ENCODE measurements around the gene BSDC1. TPM values are rescaled to one million over a fixed set of nuclear protein-coding genes. Genes with fewer than 3 reads are reported as not detected.

The BSDC1 gene
- total RNA-seq, 1 donor from 2014 or later: 71.9 TPM

DNA sequence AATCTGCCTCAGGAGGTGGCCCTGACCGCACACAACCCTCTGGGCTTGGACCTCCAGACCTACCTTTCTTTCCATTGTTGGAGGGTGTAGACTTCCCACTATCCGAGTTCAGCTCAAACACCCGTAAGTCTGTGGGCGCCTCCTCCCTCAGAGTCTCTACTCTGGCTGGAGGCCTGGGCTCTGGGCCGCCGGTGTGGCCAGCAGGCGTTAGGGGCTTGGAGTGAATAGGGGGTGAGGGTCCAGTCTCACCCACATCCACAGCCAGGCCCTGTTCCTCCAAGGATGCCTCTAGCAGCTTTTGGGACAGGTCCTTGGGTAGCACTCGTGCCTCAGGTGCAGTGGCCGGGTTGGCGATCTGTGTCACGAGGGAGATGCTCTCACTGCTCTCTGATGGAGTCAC is 18.0 kb downstream of the BSDC1 start:
- Mint-ChIP-seq H3K27me3 (ENCODE audit: low read depth, unreplicated experiment) (no peaks in the 10 kb centered on the region), H3K27ac (ENCODE audit: unreplicated experiment) (no peak overlapping the region), H3K36me3 (ENCODE audit: low read depth, unreplicated experiment) (peaks cover 40% of the 10 kb centered on the region), H3K9me3 (ENCODE audit: unreplicated experiment) (no peaks in the 10 kb centered on the region), H3K4me1 (ENCODE audit: low read depth, unreplicated experiment) (no peaks in the 10 kb centered on the region), H3K4me3 (ENCODE audit: unreplicated experiment) (no peak overlapping the region)
- no peaks in the 10 kb centered on the region for H3K79me2 ChIP-seq (ENCODE audit: insufficient read depth, low read length)
- H3K4me3 ChIP-seq (ENCODE audit: insufficient read depth, low read depth, low read length): no peak overlapping the region
- H2AFZ ChIP-seq (ENCODE audit: low read depth, low read length): no peak overlapping the region
- no peaks in the 10 kb centered on the region for H3K27me3 ChIP-seq (ENCODE audit: insufficient read depth, low read length)
- FAIRE-seq (no peak), DNase-seq (ENCODE audit: low read depth) (no peak)
- H3K4me2 ChIP-seq (ENCODE audit: low read length): no peak overlapping the region
- H3K9ac ChIP-seq (ENCODE audit: low read length): no peak overlapping the region
- H3K36me3 ChIP-seq (ENCODE audit: insufficient read depth, low read length): peaks cover 61% of the 10 kb centered on the region
- no peaks in the 10 kb centered on the region for H3K4me1 ChIP-seq (ENCODE audit: insufficient read depth, low read length)
- H3K9me3 ChIP-seq (ENCODE audit: insufficient read depth, low read depth, low read length): no peaks in the 10 kb centered on the region
- peaks cover 16% of the 10 kb centered on the region for H4K20me1 ChIP-seq (ENCODE audit: insufficient read depth, low read length)
- no peak overlapping the region for H3K27ac ChIP-seq (ENCODE audit: low read depth, low read length)
- TF ChIP-seq EZH2 (IDR thresholded peaks at IDR 0.05; ENCODE audit: insufficient read depth, low read length): no peak
- TF ChIP-seq, protein P1, sequence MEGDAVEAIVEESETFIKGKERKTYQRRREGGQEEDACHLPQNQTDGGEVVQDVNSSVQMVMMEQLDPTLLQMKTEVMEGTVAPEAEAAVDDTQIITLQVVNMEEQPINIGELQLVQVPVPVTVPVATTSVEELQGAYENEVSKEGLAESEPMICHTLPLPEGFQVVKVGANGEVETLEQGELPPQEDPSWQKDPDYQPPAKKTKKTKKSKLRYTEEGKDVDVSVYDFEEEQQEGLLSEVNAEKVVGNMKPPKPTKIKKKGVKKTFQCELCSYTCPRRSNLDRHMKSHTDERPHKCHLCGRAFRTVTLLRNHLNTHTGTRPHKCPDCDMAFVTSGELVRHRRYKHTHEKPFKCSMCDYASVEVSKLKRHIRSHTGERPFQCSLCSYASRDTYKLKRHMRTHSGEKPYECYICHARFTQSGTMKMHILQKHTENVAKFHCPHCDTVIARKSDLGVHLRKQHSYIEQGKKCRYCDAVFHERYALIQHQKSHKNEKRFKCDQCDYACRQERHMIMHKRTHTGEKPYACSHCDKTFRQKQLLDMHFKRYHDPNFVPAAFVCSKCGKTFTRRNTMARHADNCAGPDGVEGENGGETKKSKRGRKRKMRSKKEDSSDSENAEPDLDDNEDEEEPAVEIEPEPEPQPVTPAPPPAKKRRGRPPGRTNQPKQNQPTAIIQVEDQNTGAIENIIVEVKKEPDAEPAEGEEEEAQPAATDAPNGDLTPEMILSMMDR (IDR thresholded peaks at IDR 0.05; ENCODE audit: insufficient read depth, low read depth, low read length): no peak

DNA sequence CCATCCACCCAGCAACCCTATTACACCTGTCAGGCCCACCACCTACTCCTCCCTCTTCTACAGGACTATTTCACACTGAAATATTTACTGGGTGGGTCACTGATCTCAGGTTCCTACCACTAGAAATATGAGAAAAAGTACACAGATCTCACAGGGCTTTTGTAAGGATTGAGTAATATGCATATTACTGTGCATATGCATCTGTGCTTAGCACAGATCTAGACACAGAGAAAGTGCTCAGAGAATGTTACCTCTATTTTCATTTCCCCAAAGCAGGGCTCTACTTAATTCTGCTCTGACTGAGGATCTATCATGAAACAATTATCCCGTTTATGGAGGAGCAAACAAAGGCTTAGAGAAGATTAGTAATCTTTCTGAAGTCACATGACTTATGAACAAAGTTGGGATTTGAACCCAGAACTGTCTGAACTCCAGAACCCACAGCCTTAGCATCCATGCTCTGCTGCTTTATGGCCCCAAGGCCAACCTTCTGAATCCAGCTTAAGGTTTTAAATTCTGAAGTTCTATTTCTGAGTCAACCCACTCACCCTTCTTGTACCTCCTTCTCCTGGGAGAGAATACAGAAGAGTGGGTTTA is 20.1 kb downstream of the BSDC1 start:
- Mint-ChIP-seq H3K27ac (ENCODE audit: unreplicated experiment) (peak overlapping the region; percentile 66), H3K27me3 (ENCODE audit: low read depth, unreplicated experiment) (no peaks in the 10 kb centered on the region), H3K36me3 (ENCODE audit: low read depth, unreplicated experiment) (peaks cover 31% of the 10 kb centered on the region), H3K4me3 (ENCODE audit: unreplicated experiment) (no peak overlapping the region), H3K9me3 (ENCODE audit: unreplicated experiment) (no peaks in the 10 kb centered on the region), H3K4me1 (ENCODE audit: low read depth, unreplicated experiment) (no peaks in the 10 kb centered on the region)
- H3K27me3 ChIP-seq (ENCODE audit: insufficient read depth, low read length): no peaks in the 10 kb centered on the region
- peaks cover 48% of the 10 kb centered on the region for H3K36me3 ChIP-seq (ENCODE audit: insufficient read depth, low read length)
- FAIRE-seq (no peak), DNase-seq (ENCODE audit: low read depth) (no peak)
- peaks cover 16% of the 10 kb centered on the region for H4K20me1 ChIP-seq (ENCODE audit: insufficient read depth, low read length)
- no peak for TF ChIP-seq EZH2 (IDR thresholded peaks at IDR 0.05; ENCODE audit: insufficient read depth, low read length)
- TF ChIP-seq, protein P1 (IDR thresholded peaks at IDR 0.05; ENCODE audit: insufficient read depth, low read depth, low read length): no peak
- H2AFZ ChIP-seq (ENCODE audit: low read depth, low read length): no peak overlapping the region
- H3K4me3 ChIP-seq (ENCODE audit: insufficient read depth, low read depth, low read length): no peak overlapping the region
- no peaks in the 10 kb centered on the region for H3K9me3 ChIP-seq (ENCODE audit: insufficient read depth, low read depth, low read length)
- no peak overlapping the region for H3K9ac ChIP-seq (ENCODE audit: low read length)
- no peak overlapping the region for H3K4me2 ChIP-seq (ENCODE audit: low read length)
- H3K4me1 ChIP-seq (ENCODE audit: insufficient read depth, low read length): no peaks in the 10 kb centered on the region
- no peaks in the 10 kb centered on the region for H3K79me2 ChIP-seq (ENCODE audit: insufficient read depth, low read length)
- no peak overlapping the region for H3K27ac ChIP-seq (ENCODE audit: low read depth, low read length)

DNA sequence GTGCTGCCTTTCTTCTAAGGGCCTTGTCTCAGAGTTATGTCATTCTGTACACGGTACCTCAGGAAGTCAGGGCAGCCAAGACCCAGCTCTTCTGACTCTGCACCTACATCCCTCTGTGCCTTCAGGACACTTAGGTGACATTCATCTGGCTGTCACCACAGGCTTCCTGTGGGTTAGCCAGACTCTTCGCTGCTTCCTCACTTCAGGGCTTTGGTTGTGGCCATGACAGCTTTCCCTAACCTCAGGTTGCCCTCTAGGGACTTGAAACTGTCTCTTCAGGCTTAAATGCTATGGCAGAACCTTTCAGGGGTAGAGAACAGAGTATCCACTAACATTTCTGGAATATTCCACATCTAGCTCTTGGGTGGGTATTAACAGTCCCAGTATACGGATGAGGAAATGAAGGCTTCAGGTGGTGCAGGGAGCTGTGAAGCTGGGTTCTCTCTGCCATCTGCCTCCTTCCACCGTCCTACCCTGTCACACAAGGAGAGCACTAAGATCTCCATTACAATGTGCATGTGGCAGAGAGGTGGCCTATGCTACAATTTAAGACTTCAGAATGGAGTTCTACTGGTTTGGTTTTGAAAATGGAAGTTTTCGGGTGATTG is 22.0 kb downstream of the BSDC1 start:
- H3K9me3 ChIP-seq (ENCODE audit: insufficient read depth, low read depth, low read length): no peaks in the 10 kb centered on the region
- no peak overlapping the region for H2AFZ ChIP-seq (ENCODE audit: low read depth, low read length)
- no peaks in the 10 kb centered on the region for H3K9me3 Mint-ChIP-seq (ENCODE audit: unreplicated experiment)
- no peak for TF ChIP-seq EZH2 (IDR thresholded peaks at IDR 0.05; ENCODE audit: insufficient read depth, low read length)
- TF ChIP-seq, protein P1 (IDR thresholded peaks at IDR 0.05; ENCODE audit: insufficient read depth, low read depth, low read length): no peak
- no peak overlapping the region for H3K4me3 Mint-ChIP-seq (ENCODE audit: unreplicated experiment)
- DNase-seq (ENCODE audit: low read depth) (no peak), FAIRE-seq (no peak)
- no peaks in the 10 kb centered on the region for H3K27me3 Mint-ChIP-seq (ENCODE audit: low read depth, unreplicated experiment)
- no peaks in the 10 kb centered on the region for H3K4me1 Mint-ChIP-seq (ENCODE audit: low read depth, unreplicated experiment)
- no peak overlapping the region for H3K4me3 ChIP-seq (ENCODE audit: insufficient read depth, low read depth, low read length)
- no peaks in the 10 kb centered on the region for H3K4me1 ChIP-seq (ENCODE audit: insufficient read depth, low read length)
- no peak overlapping the region for H3K4me2 ChIP-seq (ENCODE audit: low read length)
- peaks cover 26% of the 10 kb centered on the region for H3K36me3 Mint-ChIP-seq (ENCODE audit: low read depth, unreplicated experiment)
- peak overlapping the region; percentile 69 for H3K27ac Mint-ChIP-seq (ENCODE audit: unreplicated experiment)
- H3K27ac ChIP-seq (ENCODE audit: low read depth, low read length): no peak overlapping the region
- H4K20me1 ChIP-seq (ENCODE audit: insufficient read depth, low read length): peaks cover 16% of the 10 kb centered on the region
- peaks cover 50% of the 10 kb centered on the region for H3K36me3 ChIP-seq (ENCODE audit: insufficient read depth, low read length)
- no peaks in the 10 kb centered on the region for H3K79me2 ChIP-seq (ENCODE audit: insufficient read depth, low read length)
- no peak overlapping the region for H3K9ac ChIP-seq (ENCODE audit: low read length)
- H3K27me3 ChIP-seq (ENCODE audit: insufficient read depth, low read length): no peaks in the 10 kb centered on the region
